GM19324 (cell line): Measurements from ENCODE around the gene CEP68.
A peak's percentile ranks its signal among the peaks of the same experiment; 100 is the strongest.

Experiments
- ATAC-seq: cut with Tn5 transposase; IDR thresholded peaks from one replicate; pipeline ENCODE4 v1.9.1; 2021; ENCODE audit warnings: mild to moderate bottlenecking, moderate library complexity; ENCODE audit not compliant: unreplicated experiment, low FRiP score

CEP68 gene

GRCh38 chr2:65055422-65056214 lies 598 bp upstream of the CEP68 start:
- ATAC-seq, result peak; percentile 33

DNA sequence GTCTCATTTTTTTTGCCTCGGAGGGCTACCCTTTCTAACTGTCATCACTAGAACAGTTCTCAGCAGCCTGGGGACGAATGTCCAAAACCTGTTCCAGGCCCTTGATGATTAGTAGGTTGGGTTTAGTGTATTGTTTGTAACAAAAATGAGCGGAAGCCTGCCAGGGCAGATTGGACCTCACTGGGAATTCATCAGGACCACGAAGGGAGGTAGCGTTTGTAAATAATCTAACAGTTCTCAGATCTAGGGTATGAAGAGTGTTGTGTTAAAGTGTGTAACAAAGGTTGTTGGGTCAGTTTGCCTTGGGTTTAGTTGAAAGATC lies 799 bp downstream of the CEP68 start:
- no peak for ATAC-seq

GRCh38 chr2:65057391-65058052 lies 1.3 kb downstream of the CEP68 start:
- no peak for ATAC-seq

DNA sequence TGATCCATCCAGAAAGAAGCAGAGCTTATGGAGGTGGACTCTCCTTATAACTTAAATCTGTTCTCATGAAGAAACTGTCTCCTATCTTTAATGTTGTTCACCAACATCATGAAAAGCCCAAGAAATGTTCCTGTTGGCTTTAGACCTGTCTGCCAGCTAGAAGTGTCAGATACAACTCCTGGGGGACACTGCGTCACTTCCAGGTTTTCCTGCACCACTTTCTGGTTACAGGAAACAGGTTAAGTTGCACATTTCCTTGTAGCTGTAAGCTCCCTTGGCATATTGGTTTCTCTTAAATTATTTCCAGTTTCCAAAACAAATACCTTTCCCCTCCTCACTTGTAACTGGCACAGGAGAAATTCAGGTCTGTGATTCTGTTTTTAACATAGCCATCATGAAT lies 2.9 kb downstream of the CEP68 start:
- ATAC-seq, result no peak

DNA sequence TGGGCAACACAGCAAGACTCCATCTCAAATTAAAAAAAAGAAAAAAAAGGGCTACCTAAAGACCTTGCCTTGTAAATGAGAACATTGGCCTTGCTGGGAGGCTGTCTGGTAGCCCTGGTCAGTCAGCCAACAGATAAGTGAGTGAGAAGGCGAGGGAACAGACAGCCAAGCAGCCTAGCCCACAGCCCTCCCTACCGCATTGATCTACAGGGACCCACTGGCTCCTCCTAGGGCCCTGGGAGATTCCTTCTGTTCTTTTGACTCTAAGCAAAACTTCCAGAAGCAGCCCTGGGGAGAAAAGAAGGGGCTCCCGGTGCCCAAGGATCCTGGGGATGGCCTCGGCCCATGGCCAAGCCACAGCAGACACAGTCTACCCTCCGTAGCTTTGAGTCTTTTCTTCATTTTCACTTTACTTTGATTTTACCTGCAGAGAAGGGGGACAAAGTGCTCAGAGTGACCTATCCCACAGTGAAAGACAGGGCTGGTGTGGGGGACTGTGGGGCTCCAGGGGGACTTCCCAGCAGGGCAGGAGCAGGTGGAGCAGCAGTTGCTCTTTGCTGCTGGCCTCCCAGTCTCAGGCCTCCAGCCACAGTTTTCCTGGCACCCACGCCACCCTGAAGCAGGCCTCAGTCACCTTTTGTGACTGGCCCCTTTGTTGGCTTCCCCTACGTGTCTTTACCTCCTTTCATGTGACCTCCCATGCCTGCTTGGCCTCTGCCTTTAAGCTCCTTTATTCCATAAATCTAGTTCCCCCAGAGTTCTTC lies 5.1 kb downstream of the CEP68 start:
- no peak for ATAC-seq

- no peak for ATAC-seq
Measured at GRCh38 chr2:65061910-65062339, 5.7 kb downstream of the CEP68 start.

GRCh38 chr2:65062843-65063825 lies 6.9 kb downstream of the CEP68 start:
- ATAC-seq, result no peak

DNA sequence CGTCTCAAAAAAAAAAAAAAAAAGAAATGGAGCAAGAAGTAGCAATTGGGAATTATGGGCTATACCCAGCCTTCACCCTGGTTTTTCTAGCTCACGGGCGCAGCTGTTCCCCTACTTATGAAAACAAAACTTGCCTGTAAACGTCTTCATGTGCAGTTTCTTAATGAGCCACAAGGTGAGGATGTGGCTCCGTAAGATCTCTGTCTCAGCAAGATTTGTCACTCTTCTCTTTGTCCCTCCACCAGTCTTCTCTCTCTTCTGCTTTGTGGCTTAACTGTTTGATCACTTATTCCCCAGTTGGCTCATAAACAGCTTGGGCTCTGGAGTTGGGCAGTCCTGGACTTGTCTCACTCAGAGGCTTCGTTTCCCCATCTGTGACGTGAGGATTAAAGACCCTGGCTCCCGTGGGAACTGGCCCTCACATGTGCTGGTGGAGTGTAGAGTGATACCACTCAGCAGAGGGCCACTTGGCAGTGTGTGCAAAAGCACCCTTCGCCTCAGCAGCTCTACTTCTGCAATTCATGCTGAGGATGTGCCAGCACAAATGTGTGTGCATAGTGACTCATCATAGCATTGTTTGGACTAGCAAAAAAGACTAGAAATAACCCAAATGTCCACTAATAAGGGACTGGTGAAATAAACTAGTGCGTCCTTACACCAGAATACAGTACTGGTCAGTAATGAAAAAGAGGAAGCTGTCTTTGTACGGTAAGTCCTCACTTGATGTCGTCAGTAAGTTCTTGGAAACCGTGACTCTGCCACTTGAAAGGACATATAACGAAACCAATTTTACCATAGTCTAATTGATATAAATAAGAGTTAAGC lies 8.7 kb downstream of the CEP68 start:
- ATAC-seq, result peak; percentile 80

DNA sequence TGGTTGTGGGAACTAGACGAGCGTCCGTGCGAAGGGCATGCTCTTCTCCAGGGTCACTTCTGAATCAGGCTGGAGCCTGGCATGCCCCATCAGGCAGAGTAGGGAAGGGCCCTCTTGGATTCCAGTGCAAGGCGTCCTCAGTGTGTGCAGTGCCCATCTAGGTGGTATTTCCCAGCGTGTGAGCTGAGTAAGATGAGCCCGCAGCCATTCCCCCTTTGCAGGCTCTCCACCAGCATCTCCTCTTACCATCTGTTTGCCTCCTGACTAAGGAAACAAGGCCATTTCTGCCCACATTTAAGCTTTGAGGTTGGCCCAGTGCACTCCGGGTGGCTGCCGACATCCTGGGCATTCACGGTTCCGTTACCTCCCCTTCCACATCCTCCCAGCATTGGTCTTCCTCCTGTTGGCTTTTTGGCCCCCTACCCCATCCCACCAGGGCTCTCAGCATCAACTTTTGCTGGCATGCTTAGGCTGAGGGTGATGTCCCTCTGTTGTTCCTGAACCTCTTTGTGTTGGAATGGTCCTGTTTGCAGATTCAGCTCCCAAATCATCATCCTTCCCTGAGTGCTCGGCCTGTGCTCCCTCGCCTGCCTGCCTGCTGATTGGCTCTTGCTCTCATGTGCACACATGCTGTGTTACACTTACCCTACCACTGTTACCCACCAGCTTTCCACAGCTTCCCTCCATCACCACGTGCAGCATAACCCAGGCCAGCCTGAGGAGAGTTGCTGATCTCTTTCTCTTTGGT lies 11.8 kb downstream of the CEP68 start:
- no peak for ATAC-seq

GRCh38 chr2:65069439-65069824 lies 13.2 kb downstream of the CEP68 start:
- no peak for ATAC-seq

GRCh38 chr2:65070172-65070830 lies 14.1 kb downstream of the CEP68 start:
- no peak for ATAC-seq

DNA sequence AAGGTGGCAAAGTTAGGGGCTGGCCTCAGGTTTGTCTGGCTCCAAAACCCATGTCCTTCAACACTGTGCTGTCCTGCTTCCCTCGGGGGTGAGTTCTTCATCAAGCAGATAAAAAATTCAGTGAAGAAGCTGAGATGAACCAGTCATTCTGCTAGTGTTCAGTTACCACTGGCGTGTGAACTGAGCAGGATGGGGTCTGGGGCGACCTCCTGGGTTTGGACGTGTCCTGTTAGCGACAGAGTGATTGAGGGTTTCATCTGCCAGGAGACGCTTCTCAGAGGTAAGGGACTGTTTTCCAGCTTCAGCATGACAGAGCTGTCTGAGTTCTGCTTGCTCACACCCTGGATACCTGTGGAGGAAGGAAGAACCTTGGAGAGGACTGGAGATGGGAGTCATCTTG lies 14.6 kb downstream of the CEP68 start:
- no peak for ATAC-seq

- no peak for ATAC-seq
Measured at GRCh38 chr2:65071499-65072180, 15.4 kb downstream of the CEP68 start.

DNA sequence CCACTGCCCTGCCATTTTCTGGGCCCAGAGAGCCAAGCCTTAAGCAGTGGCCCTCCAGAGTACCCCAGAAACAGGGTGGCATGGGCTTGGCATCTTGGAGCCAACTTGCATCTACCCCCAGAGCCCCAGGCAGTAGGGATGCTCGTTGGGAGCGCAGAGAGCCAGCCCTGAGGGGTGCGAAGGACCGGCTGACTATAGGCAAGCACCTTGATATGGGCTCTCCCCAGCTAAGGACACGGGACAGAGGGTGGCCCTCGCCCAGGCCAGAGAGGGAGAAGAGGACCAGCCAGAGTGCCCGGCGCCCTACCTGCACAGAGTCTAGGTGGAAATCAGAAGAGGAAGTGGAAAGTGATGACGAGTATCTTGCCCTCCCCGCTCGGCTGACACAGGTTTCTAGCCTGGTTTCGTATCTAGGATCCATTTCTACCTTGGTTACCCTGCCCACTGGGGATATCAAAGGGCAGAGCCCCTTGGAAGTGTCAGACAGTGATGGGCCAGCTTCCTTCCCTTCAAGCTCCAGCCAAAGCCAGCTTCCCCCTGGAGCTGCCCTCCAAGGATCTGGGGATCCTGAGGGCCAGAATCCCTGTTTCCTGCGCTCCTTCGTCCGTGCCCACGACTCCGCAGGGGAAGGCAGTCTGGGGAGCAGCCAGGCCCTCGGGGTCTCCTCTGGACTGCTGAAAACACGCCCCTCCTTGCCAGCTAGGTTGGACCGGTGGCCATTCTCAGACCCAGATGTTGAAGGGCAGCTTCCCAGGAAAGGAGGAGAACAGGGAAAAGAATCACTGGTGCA lies 16.2 kb downstream of the CEP68 start:
- ATAC-seq, result no peak

GRCh38 chr2:65073879-65074565 lies 17.8 kb downstream of the CEP68 start:
- no peak for ATAC-seq

GRCh38 chr2:65075176-65075575 lies 19.0 kb downstream of the CEP68 start:
- ATAC-seq, result no peak
